H1 (cell line): ENCODE results near the gene MNS1. TPM values are rescaled to one million over a fixed set of nuclear protein-coding genes. Genes with fewer than 3 reads are reported as not detected.

Experiments
- GABPA ChIP-seq: IDR thresholded peaks from 2 replicates; pipeline ENCODE4 v1.6.1; 2011; ENCODE audit warnings: mild to moderate bottlenecking, low read length, moderate library complexity, borderline replicate concordance; ENCODE audit not compliant: insufficient read depth
- HDAC2 ChIP-seq, 2 experiments: fragments of 300-600 bp in 1 of 2; sonication (generic) in 1 of 2; IDR thresholded peaks; 2 replicates each; pipeline ENCODE4 v1.6.1; 2011 to 2012; ENCODE audit warnings: low read depth in 2 of 2, low read length in 2 of 2, mild to moderate bottlenecking in 2 of 2, moderate library complexity in 2 of 2, borderline replicate concordance in 1 of 2, inconsistent platforms in 1 of 2
- MAFK ChIP-seq: IDR thresholded peaks from 2 replicates; pipeline ENCODE4 v1.6.1; 2012; ENCODE audit warnings: low read depth, mild to moderate bottlenecking, improper control_type of control experiment, low read length
- RNF2 ChIP-seq: fragments of 200-900, 300-1000 bp; sonication (generic); IDR thresholded peaks from 2 replicates; pipeline ENCODE4 v1.7.1; 2016; ENCODE audit warnings: borderline replicate concordance, low read depth, mild to moderate bottlenecking, antibody characterized with exemption, low read length; ENCODE audit not compliant: poor library complexity, severe bottlenecking; ENCODE audit errors: missing control alignments
- polyA plus RNA-seq, 7 experiments: library from polyadenylated mRNA; depleted of rRNA in 3 of 7; stranded (reverse) in 5 of 7; unstranded in 2 of 7; fragments of >200 nt in 5 of 7; fragments of 200-250 nt in 2 of 7; gene quantifications; 1 replicate in 5 of 7; 2 replicates in 1 of 7; 4 replicates in 1 of 7; pipeline versions ENCODE4 v1.2.1 to v1.2.3, GENCODE V29; 2011 to 2013; ENCODE audit warnings: missing spikeins in 2 of 7, mixed read lengths in 2 of 7
- total RNA-seq: library from RNA; stranded (reverse); fragmentation: NEBNext Ultra II Directional; extraction: Animal tissue kit (Norgen Biotek cat#: 25700); gene quantifications from 2 replicates; pipeline ENCODE4 v1.2.1, GENCODE V29; 2021

MNS1 gene
- total and polyA plus RNA-seq, 2 of the 8 experiments (the other 6 are each of a cell fraction or from before 2014, with no cell fraction given) = 0.57 TPM; not detected in 1

DNA sequence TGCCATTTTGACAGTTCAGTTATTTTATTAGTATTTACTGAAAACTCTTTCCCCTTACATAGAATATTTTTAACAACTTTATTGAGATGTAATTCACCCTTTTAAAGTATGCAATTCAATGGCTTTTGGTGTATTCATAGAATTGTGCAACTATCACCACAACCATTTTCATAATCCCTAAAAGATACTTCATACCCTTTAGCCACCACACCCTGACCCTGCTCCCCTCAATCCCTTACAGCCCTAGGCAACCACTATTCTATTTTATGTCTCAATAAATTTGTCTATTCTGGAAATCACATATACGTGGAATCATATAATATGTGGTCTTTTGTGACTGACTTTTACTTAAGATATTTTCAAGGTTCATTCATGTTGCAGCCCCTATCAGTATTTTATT is 70.0 kb downstream of the MNS1 start (continued):
- no peak for TF ChIP-seq HDAC2 (IDR thresholded peaks at IDR 0.05; ENCODE audit: borderline replicate concordance in 1 of 2, low read depth in 2 of 2, low read length in 2 of 2)
- TF ChIP-seq MAFK = no peak
- no peak for TF ChIP-seq GABPA
- no peak for TF ChIP-seq RNF2
